Nephron (organoid): ENCODE data around the gene NKD1.
A peak's percentile ranks its signal among the peaks of the same experiment; 100 is the strongest.

Source experiments
- H3K27ac Mint-ChIP-seq, 3 experiments: 2 replicates each; pipeline ENCODE4 v1.8.0; 2020; ENCODE audit warnings: mixed read lengths in 3 of 3, mild to moderate bottlenecking in 2 of 3, moderate library complexity in 1 of 3
- H3K27me3 Mint-ChIP-seq: 2 replicates; pipeline ENCODE4 v1.8.0; 2021; ENCODE audit warnings: low read depth, mild to moderate bottlenecking, moderate library complexity, mixed read lengths
- H3K36me3 Mint-ChIP-seq: 2 replicates; pipeline ENCODE4 v1.8.0; 2020; ENCODE audit warnings: low read depth, mixed read lengths
- H3K4me1 Mint-ChIP-seq: 2 replicates; pipeline ENCODE4 v1.8.0; 2020; ENCODE audit warnings: mixed read lengths
- H3K4me3 Mint-ChIP-seq, 3 experiments: 2 replicates each; pipeline ENCODE4 v1.8.0; 2020; ENCODE audit warnings: mild to moderate bottlenecking in 3 of 3, mixed read lengths in 3 of 3, moderate library complexity in 2 of 3
- H3K9me3 Mint-ChIP-seq: 2 replicates; pipeline ENCODE4 v1.8.0; 2020; ENCODE audit warnings: mixed read lengths
- CTCF ChIP-seq, 3 experiments: fragments of 200-600 bp; sonication (generic); IDR thresholded peaks; one replicate each; pipeline ENCODE4 v1.5.0; 2021; ENCODE audit warnings: antibody characterized with exemption in 3 of 3; ENCODE audit not compliant: unreplicated experiment in 3 of 3

NKD1 gene

DNA sequence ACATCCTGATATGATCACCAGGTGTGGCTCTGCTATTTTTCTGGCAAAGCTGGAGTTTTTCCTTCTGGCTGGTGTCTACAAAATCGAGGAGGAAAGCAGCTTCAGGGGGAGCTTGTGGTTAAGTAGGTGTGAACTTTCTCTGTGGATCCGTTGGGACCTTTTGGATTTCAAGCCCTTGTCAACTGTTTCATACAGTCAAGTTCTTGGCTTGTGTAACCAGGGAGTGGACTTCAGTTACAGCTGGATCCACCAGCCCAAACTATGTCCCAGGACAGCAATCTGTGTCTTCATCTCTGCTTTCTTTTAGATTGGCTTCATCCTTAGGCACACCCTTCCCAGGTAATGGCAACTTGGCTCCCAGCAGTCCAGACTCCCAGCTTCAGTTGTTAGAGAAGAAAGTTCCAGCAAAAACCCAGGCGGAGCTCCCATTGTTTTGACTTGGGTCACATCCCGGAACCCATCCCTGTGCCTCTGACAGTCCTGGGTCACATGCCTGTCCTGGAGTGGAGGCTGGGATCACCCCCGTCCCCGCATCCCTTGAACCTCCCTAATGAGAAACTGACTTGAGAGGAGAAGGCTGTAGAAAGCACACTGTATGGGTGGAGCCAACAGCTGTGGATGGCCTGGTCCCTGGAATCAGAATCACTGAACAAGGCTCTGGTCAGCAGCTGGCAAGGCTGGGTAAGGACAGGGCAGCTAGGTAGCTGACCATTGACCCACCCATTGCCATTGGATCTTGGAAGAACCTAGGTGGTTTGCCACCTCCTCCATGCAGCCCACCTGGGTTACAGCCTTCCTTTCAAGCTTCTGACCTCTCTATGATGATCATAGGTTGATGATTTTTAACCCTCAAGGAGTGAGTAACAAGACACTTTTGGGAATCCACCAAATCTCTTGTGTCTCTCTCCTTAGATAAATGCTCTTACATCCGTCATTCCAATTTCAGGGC, 18.1 kb downstream of the NKD1 start:
- Mint-ChIP-seq H3K4me3 (no peak overlapping the region), H3K36me3 (peaks cover 25% of the 10 kb centered on the region), H3K4me1 (peaks cover 45% of the 10 kb centered on the region), H3K9me3 (no peaks in the 10 kb centered on the region), H3K27me3 (peaks cover 9% of the 10 kb centered on the region), H3K27ac (peak overlapping the region in 2 of 3 experiments; percentile 83 to 96)
- no peak for TF ChIP-seq CTCF (IDR thresholded peaks at IDR 0.05; ENCODE audit: unreplicated experiment in 3 of 3)

DNA sequence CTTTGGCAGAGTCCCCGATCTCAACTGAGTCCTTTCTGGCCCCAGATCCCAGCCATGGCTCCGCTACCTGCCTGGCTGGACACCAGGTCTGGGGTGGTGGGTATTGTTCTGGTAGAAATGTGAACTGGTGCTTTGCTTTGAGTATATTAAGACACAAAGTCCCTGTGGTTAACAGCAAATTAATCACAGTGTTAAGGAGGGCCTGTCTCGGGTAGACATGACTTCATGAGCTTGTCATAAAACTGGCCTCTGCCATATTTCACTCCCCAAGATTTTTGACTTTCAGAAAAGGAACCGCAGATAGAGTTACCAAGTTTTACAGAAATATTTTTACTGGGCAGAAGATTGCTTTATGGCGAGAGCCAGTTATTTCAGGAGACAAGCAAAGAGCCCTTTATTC, 19.5 kb downstream of the NKD1 start:
- TF ChIP-seq CTCF (IDR thresholded peaks at IDR 0.05; ENCODE audit: unreplicated experiment in 3 of 3), result no peak
- Mint-ChIP-seq H3K36me3 (peaks cover 18% of the 10 kb centered on the region), H3K27me3 (peaks cover 9% of the 10 kb centered on the region), H3K9me3 (no peaks in the 10 kb centered on the region), H3K27ac (peak overlapping the region; percentile 81 to 96 (median 83)), H3K4me3 (peak overlapping the region; percentile 1 to 26 (median 5)), H3K4me1 (peaks cover 58% of the 10 kb centered on the region)

GRCh38 chr16:50568187-50568815, 20.1 kb downstream of the NKD1 start:
- Mint-ChIP-seq H3K9me3 (no peaks in the 10 kb centered on the region), H3K27ac (peak overlapping the region; percentile 81 to 96 (median 83)), H3K4me1 (peaks cover 65% of the 10 kb centered on the region), H3K36me3 (peaks cover 17% of the 10 kb centered on the region), H3K27me3 (peaks cover 9% of the 10 kb centered on the region), H3K4me3 (peak overlapping the region in 2 of 3 experiments; percentile 18 to 26)
- TF ChIP-seq CTCF (IDR thresholded peaks at IDR 0.05; ENCODE audit: unreplicated experiment in 3 of 3), result no peak

DNA sequence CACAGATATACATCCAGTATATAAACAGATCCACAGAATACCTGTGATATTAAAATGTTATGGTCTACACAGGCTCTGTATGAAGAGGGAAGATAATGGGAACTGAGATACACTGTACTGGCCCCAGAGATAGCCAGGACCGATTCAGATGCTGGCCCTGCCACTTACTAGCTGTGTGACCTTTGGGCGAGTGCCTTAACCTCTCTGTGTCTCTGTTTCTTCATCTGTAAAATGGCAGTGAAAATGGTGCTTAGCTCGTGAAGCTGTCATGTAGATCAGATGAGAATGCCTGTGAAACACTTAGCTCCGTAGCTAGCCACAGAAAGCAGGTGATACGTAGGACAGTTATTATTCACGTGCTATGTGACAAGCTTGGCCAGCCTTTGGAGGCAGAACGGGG, 22.2 kb downstream of the NKD1 start:
- H3K36me3 Mint-ChIP-seq, result peaks cover 15% of the 10 kb centered on the region
- peaks cover 9% of the 10 kb centered on the region for H3K27me3 Mint-ChIP-seq
- H3K27ac Mint-ChIP-seq, result peak overlapping the region in 2 of 3 experiments; percentile 44 to 96
- no peak for TF ChIP-seq CTCF (IDR thresholded peaks at IDR 0.05; ENCODE audit: unreplicated experiment in 3 of 3)
- H3K4me1 Mint-ChIP-seq, result peaks cover 85% of the 10 kb centered on the region
- H3K9me3 Mint-ChIP-seq, result no peaks in the 10 kb centered on the region
- no peak overlapping the region for H3K4me3 Mint-ChIP-seq

DNA sequence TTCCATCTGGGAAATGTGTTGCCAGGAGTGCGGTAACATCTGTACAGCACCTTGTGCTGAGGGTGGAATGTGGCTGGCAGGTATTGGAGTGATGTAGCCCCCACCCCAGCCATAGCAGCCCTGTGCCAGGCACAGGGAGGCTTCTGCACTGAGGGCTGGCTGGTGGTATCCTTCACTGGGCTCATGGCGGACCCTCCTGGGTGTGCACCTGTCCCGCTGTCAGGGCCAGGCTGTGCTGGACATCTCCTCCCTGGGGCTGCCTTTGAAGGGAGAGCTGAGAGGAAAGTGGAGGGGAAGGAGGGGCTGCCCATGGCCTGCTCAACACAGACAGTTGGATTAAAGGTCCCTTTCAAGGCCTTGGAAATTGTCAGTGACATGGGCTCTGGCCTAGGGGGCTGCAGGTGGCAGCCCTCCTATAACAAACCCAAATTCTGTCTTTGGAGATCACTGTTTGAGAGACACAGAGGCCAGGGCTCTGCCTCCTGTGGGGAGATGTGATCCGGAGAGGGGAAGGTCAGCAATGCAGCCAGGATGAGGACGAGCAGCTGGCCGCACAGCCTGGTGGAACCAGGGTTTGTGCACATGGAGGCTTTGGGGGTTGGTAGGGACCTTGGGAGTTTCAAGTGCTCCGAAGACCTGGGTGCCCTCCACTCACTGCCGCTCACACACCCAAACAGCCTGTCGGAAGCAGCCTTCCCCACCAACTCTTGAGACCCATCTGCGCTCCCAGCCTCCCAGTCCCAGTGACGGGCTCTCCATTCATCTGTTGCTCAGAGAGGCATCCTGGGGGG, 22.8 kb downstream of the NKD1 start:
- peaks cover 82% of the 10 kb centered on the region for H3K4me1 Mint-ChIP-seq
- H3K36me3 Mint-ChIP-seq, result peaks cover 15% of the 10 kb centered on the region
- no peak for TF ChIP-seq CTCF (IDR thresholded peaks at IDR 0.05; ENCODE audit: unreplicated experiment in 3 of 3)
- peak overlapping the region; percentile 40 to 100 (median 100) for H3K27ac Mint-ChIP-seq
- H3K9me3 Mint-ChIP-seq, result no peaks in the 10 kb centered on the region
- peaks cover 9% of the 10 kb centered on the region for H3K27me3 Mint-ChIP-seq
- no peak overlapping the region for H3K4me3 Mint-ChIP-seq
